Stimulated activated CD4-positive, alpha-beta T cell treated with anti-CD3 and anti-CD28 coated beads, Interleukin-4, amount 100 ng/mL, for 24 hours (primary cell): ENCODE results near the gene F8A1.
"Not testable (repeated sequence)": the region's sequence is repeated elsewhere in the genome, so short reads cannot be mapped to it uniquely, and the experiment has no call there.

Source experiments
- DNase-seq: peaks from one replicate; pipeline ENCODE4 v3.0.0-alpha.2; 2020

The F8A1 gene

DNA sequence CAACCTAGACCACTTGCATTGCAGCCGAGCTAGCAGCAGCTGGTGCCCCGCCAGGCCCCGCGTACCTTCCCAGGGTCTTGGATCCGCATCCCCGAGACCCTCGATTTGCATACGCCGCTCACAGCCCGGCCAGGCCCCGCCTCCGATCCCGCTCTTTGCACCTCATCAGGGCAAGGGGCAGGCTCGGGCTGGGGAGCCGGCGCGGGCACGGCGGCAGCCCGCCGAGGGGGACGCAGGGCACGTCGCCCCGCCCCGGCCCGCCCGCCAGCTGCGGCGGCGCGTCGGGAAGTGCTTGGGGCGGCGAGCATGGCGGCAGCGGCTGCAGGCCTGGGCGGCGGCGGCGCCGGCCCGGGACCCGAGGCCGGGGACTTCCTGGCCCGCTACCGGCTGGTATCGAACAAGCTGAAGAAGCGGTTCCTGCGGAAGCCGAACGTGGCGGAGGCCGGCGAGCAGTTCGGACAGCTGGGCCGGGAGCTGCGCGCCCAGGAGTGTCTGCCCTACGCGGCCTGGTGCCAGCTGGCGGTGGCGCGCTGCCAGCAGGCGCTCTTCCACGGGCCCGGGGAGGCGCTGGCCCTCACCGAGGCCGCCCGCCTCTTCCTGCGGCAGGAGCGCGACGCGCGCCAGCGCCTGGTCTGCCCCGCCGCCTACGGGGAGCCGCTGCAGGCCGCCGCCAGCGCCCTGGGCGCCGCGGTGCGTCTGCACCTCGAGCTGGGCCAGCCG lies at the start of gene F8A1:
Gene F8A1 (plus strand): TSS at position 287 of the 720 bp plus-strand sequence. CDS start 20 bp downstream, at position 307.
- DNase-seq, result peak; percentile 54

DNA sequence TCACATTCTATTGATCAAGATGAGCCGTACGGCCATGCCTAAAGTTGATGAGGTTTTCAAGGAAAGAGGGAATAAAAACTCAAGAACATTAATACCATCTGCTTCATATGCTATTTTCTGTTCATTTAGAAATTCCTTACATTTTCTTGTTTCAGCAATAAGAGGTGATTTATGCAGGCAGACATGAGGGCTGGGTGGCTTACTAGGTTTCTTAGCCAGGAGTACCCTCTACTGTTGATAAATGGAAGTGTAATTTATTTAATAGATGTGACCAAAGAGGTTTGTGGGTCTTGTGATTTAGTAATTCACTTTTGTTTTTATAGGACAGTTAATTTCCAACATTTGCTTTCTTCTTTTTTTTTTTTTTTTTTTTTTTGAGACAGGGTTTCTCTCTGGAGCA lies 45.3 kb upstream of the F8A1 start:
- peak; percentile 5 for DNase-seq

DNA sequence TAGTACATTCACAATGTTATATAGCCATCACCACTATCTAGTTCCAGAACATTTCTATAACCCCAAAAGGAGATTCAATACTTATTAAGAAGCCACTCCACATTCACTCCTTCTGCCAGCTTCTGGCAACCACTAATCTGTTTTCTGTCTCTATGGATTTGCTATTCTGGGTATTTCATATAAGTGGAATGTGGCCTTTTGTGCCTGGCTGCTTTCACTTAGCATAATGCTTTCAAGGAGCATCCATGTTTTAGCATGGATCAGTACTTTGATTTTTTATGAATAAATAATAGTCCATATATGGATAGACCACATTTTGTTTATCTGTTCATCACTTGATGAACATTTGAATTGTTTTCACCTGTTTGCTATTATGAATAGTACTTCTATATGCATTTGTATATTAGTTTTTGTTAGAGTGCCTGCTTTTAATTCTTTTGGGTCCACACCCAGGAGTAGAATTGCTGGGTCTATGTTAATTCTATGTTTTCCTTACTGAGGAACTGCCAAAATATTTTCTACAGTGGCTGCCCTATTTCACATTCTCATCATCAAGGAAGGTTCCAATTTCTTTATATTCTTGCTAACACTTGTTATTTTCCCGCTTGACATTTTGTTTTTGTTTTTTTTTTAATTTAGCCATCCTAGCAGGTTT lies 35.1 kb upstream of the F8A1 start:
- no peak for DNase-seq

DNA sequence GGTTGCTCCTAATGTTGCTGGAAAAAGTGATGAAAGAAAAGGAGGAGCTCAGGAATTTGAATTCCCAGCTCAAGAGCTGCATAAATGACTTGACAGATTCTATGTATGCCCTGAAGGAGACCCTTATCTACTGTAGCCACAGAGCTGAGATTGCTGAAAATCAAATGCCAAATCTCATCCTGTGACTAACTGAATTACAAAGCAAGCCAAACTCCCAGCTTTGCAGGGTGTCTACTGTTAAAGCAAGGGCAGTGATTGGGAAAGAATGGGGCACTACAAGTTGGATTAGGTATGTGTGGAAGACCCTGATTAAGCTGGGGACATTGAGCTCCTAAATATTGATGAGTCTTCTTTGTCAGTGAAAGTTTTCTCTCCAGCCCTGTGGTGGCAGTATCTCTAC lies 30.9 kb upstream of the F8A1 start:
- no peak for DNase-seq

DNA sequence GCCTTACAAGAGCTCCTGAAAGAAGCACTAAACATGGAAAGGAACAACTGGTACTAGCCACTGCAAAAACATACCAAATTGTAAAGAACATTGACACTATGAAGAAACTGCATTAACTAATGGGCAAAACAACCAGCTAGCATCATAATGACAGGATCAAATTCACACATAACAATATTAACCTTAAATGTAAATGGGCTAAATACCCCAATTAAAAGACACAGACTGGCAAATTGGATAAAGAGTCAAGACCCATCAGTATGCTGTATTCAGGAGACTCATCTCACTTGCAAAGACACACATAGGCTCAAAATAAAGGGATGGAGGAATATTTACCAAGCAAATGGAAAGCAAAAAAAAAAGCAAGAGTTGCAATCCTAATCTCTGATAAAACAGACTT lies 17.6 kb upstream of the F8A1 start:
- not testable (repeated sequence) for DNase-seq

DNA sequence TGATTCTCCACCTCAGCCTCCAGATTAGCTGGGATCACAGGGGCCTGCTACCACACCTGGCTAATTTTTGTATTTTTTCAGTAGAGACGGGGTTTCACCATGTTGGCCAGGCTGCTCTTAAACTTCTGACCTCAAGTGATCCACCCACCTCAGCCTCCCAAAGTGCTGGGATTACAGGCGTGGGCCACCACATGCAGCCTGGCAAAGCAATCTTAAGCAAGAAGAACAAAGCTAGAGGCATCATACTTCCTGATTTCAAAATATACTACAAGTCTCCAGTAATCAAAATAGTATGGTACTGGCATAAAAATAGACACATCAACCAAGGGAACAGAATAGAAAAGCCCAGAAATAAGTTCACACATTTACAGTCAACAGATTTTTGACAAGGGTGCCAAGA lies 12.8 kb upstream of the F8A1 start:
- DNase-seq, result no peak

DNA sequence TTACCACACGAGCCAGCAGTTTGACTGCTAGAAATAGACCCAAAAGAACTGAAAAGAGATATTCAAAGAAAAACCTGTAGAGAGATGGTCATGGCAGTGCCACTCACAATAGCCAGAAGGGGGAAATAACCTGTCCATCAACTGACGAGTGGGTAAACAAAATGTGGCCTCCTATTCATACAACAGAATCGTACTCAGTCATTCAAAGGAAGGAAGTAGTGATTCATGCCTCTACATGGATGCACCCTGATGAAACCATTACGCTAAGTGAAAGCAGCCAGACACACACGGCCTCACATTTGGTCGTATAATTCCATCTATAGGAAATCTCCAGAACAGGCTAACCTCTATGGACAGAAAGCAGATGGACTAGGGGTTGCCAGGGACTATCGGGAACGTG lies 2.1 kb upstream of the F8A1 start:
- DNase-seq, result not testable (repeated sequence)

DNA sequence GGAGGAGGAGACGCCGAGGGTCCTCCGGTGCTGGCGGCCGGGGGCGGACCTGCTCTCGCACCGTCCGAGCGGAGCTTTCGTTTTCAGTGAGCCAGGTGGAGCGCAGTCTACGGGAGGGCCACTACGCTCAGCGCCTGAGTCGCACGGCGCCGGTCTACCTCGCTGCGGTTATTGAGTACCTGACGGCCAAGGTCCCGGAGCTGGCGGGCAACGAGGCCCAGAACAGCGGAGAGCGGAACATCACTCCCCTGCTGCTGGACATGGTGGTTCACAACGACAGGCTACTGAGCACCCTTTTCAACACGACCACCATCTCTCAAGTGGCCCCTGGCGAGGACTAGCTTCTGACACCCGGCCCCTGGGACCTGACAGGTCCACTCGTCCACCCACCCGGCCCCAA lies 1.1 kb upstream of the F8A1 start:
- DNase-seq, result not testable (repeated sequence)

DNA sequence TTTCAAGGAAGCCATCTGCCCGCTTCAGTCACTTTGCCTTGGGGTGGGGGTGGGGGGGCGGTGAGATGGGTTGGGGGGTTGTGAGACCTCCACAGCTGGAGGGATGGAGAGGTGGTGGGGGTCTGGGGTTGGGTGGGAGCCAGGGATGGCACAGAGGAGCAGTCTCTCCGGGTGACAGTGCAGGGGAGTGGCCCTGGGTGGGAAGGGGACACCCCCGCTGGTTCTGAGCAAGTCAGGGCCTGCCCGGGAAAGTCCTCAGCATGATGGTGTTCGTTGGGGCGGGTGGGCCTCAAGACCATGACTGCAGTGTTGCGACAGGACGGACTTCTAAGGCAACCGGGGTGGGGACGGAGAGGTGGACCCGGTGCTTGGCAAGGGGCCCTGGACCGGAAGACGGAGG lies 606 bp upstream of the F8A1 start:
- peak; percentile 4 for DNase-seq

DNA sequence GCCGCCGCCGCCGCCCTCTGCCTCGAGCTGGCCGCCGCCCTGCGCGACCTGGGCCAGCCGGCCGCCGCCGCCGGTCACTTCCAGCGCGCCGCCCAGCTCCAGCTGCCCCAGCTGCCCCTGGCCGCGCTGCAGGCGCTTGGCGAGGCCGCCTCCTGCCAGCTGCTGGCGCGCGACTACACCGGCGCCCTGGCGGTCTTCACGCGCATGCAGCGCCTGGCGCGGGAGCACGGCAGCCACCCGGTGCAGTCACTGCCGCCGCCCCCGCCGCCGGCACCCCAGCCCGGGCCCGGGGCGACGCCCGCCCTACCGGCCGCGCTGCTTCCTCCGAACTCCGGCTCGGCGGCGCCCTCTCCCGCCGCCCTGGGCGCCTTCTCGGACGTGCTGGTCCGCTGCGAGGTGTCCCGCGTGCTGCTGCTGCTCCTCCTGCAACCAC lies 650 bp downstream of the F8A1 start:
- not testable (repeated sequence) for DNase-seq

DNA sequence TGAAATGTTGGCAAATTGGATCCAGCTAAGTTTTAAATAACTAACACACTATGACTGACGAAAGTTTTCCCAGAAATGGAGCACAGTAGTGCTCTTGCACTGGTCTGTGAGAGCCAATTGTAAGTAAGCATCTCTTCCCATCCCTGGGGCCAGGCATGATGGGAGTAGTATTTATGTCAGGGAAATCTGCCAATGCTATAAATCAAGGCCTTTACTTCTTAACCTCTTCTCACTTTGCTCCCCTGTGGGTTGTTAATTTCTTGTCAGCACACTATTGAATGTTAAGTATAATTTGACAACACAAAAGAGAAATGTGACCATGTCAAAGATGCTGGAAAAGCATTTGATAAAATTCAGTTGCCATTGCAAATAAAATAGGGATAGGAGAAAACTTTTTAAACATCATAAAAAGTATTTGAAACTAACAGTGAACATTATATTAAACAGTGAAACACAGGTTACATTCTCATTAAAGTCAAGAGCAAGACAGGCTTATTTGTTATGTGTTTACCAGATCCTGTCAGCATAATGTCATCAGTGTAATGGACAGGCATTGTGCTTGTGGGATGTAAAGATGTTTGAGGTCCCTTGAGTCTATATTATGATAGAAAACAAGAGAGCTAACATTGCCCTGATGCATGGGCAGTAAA lies 5.0 kb downstream of the F8A1 start:
- DNase-seq, result no peak

DNA sequence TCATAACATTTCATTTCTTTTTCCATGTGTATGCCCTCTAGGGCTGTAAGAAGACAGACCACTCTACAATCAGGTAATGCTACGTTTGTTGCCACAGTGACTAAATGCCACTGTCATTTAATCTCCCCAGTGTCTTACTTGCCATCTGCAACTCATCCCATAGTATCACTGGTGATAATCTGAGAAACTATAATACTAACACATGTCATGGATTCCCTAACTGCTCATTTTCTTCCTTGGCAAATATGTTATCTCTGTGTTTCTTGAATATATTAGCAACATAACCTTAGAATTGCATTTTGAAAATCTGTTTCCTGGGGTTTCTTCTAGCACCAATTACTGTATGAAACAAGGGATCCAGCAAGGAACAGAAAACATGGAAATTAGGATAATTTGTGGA lies 6.1 kb downstream of the F8A1 start:
- no peak for DNase-seq

DNA sequence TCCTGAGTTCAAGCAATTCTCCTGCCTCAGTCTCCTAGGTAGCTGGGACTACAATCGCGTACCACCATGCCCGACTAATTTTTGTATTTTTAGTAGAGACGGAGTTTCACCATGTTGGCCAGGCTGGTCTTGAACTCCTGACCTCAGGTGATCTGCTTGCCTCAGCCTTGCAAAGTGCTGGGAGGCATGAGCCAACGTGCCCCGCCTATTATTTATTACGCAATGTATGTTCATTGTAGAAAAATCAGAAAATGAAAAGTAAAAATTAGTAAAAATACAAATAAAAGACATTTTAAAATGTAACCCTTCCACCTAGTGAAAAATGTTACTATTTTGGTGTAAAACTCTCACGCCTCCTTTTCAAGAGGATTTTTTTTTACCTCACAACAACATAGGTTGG lies 14.2 kb downstream of the F8A1 start:
- no peak for DNase-seq

DNA sequence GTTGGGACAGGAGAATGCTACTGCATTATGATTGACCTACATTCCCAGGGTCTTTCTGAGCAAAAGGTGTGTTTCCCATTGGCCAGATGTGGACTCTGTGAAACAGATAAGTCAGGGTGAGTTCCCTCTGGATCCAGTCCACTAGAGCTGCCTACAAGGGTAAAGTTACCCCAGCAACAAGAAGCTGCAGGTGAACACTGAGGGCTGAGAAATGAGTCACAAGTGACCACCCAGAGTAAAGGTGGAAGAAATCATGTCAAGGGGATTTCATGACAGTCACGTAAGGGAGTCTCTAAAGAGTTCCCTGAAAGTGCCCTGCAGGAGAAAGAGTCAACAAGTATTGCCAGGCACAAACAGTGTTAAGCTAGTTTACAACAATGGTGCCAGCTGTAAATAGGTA lies 16.3 kb downstream of the F8A1 start:
- no peak for DNase-seq

DNA sequence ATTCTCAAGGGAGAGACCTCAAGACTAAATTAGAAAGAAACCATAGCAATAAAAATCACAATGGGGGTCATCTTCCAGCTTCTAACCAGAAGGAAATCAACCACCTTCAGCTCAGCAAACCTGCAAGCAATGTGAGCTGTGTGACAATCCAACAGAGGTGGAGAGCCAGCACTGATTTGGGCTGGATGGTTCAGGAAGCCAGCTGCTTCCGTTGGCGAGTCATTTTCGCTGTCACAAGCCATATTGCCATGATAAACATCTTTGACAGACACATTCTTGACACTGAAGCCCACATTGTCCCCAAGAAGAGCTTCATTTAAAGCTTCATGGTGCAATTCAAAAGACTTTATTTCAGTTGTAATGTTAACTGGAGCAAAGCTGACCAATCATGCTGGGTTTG lies 22.7 kb downstream of the F8A1 start:
- DNase-seq, result no peak

DNA sequence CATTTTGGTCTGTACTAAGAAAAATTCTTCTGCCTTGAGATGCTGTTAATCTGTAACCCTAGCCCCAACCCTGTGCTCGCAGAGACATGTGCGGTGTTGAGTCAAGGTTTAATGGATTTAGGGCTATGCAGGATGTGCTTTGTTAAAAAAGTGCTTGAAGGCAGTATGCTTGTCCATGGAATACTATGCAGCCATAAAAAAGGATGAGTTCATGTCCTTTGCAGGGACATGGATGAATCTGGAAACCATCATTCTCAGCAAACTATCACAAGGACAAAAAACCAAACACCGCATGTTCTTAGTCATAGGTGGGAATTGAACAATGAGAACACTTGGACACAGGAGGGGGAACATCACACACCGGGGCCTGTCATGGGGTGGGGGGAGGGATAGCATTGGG lies 23.9 kb downstream of the F8A1 start:
- not testable (repeated sequence) for DNase-seq

DNA sequence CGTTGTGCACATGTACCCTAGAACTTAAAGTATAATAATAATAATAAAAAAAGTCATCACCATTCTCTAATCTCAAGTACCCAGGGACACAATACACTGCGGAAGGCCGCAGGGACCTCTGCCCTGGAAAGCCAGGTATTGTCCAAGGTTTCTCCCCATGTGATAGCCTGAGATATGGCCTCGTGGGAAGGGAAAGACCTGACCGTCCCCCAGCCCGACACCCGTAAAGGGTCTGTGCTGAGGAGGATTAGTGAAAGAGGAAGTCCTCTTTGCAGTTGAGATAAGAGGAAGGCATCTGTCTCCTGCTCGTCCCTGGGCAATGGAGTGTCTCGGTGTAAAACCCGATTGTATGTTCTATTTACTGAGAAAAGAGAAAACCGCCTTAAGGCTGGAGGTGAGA lies 24.4 kb downstream of the F8A1 start:
- not testable (repeated sequence) for DNase-seq

DNA sequence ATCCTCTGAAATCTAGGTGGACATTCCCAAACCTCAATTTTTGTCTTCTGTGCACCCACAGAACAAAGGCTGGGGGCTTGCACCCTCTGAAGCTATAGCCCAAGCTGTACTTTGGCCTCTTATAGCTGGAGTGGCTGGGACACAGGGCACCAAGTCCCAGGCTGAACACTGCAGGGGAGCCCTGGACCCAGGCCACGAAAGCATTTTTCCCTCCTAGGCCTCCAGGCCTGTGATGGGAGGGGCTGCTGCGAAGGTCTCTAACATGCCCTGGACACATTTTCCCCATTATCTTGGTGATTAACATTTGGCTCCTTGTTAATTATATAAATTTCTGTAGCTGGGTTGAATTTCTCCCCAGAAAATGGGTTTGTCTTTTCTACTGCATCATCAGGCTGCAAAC lies 27.9 kb downstream of the F8A1 start:
- DNase-seq, result no peak

DNA sequence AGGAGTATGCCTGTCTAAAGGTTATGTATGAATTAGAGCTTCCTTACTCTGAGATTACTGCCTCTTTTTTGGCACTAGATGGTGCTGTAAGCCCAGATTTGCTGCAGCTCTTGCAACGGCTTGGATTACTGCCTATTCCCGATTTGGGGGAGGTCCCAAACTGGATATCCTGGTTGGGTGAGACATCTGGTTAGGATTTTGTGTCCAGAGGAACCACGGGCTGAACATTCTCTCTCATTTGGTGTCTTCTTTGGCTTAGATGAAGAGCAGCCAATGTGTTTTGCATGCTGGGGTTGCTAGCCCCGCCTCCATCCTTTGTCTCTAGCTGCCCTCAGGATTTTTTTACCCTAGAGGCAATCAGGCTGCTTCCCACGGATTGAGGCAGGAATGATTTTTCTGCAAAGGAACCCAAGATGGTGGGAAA lies 31.9 kb downstream of the F8A1 start:
- peak; percentile 3 for DNase-seq

DNA sequence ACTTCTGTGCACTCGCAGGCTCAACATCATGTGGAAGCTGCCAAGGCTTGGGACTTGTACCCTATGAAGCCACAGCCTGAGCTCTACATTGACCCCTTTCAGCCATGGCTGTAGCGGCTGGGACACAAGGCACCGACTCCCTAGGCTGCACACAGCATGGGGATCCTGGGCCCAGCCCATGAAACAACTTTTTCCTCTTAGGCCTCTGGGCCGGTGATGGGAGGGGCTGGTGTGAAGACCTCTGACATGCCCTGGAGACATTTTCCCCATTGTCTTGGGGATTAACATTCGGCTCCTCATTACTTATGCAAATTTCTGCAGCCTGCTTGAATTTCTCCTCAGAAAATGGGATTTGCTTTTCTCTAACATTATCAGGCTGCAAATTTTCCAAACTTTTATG lies 38.6 kb downstream of the F8A1 start:
- not testable (repeated sequence) for DNase-seq
